MM.1S (cell line): Measurements from ENCODE around the gene SEMA3D.

Source experiments
- EZH2 ChIP-seq: fragments of 300-600 bp; sonication (generic); optimal IDR thresholded peaks from 2 replicates; pipeline ENCODE3; 2017; ENCODE audit warnings: low read depth, mild to moderate bottlenecking, antibody characterized with exemption, low read length, mixed read lengths
- EZH2phosphoT487 ChIP-seq: fragments of 300-600 bp; sonication (generic); IDR thresholded peaks from 2 replicates; pipeline ENCODE4 v1.6.1; 2018; ENCODE audit warnings: antibody characterized with exemption, low read length
- TF ChIP-seq, protein P1 (sequence below): fragments of 300-600 bp; sonication (generic); IDR thresholded peaks from 2 replicates; pipeline ENCODE4 v1.5.1; 2016; ENCODE audit warnings: antibody characterized with exemption, low read length, mixed read lengths

DNA sequence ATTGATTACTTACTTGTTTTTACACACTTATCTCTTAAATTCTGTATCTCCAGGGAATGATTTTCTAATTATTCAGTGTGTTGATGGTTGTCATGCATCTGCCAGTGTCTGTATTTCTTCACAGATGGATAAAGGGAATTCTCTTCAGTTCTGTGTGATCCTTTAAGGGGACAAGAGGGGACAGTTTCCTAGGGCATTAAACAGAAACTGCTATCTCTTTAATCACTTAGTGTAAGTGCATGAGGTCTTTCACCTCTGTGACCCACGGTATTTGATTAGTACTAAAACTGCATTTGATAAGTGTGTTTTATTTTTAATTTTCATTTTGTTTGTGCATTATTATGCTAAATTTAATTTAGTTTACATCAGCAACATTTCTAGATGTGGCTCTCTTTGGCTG is 26.6 kb upstream of the SEMA3D start:
- TF ChIP-seq, protein P1, sequence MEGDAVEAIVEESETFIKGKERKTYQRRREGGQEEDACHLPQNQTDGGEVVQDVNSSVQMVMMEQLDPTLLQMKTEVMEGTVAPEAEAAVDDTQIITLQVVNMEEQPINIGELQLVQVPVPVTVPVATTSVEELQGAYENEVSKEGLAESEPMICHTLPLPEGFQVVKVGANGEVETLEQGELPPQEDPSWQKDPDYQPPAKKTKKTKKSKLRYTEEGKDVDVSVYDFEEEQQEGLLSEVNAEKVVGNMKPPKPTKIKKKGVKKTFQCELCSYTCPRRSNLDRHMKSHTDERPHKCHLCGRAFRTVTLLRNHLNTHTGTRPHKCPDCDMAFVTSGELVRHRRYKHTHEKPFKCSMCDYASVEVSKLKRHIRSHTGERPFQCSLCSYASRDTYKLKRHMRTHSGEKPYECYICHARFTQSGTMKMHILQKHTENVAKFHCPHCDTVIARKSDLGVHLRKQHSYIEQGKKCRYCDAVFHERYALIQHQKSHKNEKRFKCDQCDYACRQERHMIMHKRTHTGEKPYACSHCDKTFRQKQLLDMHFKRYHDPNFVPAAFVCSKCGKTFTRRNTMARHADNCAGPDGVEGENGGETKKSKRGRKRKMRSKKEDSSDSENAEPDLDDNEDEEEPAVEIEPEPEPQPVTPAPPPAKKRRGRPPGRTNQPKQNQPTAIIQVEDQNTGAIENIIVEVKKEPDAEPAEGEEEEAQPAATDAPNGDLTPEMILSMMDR: no peak
- no peak for TF ChIP-seq EZH2
- TF ChIP-seq EZH2phosphoT487: no peak
